GM19025 (cell line): ENCODE measurements around the gene XRCC4.

Experiments used
- ATAC-seq: cut with Tn5 transposase; IDR thresholded peaks from one replicate; pipeline ENCODE4 v1.9.1; 2021; ENCODE audit warnings: mild to moderate bottlenecking, low read depth, moderate library complexity; ENCODE audit not compliant: unreplicated experiment

Gene XRCC4

DNA sequence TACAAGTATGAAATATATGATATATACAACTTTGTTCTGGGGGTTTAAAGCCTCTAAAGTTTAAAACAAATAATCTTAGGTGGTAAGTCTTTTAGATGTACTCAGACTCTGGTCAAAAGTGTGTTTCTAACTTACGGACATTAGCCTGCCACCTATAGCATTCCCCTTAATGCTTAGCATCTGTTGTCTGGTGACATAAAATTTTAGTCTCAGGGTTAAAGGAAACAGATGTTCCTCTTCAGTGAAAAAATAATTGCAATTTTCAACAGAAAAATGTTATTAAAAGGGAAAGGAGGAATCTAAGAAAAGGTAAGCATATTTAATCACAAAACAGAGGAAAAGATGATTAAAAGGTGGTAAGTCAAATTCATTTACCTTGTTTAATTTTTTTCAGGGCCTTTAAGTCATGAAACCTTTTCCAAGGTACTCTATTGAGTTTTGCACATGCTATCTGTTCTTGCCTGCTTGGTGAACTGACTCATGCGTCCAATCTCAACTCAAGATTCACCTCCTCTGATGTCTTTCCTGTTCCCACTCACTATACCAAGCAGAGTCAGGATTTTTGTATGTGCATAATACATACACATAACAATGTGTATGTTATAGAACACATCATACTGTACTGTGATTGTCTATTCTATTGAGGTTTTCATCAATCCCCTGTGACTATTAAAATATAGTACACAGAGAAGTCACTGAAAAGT, 8.1 kb upstream of the XRCC4 start:
- ATAC-seq, result no peak

DNA sequence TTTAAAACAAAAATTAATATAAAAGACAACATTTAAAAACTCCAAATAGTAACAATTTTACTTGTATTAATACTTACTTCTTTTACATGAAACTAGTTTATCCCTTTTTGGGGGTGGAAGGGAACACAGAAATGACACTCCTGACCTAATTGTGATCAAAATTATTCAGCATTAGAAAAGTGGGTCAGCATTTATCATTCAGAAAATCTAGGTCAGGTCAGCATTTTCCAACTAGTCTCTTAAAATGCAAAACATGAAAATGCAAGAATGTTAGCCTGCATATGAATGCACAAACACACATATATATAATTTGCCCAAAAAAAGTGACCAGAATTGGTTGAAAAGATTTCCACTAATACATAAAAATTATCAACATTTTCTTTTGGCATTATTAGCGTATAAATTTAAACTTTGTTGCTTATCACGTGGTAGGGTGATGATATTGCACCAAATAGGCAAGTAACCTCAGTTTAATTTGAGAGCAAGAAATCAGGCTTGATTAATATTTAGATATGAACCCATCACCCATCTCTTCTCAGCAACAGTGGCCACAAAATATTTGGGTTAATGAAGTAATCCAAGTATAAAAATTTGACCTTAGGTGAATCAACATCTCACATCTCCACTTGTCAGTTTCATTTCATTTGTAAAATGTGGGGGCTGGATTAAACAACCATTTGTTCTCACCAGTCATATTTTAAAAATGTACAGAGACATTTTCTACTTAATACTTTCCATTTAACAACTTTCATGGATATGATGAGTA, 5.9 kb upstream of the XRCC4 start:
- no peak for ATAC-seq

DNA sequence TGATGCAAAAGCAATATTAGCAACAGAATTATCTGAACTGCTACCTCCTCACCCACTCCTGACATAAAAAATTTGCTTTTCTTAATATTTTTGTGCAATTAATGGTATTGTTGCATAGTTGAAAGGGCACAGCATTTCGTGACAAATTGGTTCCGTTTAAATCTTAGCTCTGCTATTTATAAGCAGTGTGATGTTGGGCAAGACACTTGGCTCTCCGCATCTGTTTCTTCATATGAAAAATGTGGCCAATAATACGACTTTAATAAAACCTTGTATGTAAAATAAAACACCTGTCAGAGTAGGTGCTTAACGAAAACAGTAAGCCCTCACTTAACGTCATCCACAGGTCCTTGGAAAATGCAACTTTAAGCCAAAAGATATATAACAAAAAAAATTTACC, 4.4 kb upstream of the XRCC4 start:
- no peak for ATAC-seq

DNA sequence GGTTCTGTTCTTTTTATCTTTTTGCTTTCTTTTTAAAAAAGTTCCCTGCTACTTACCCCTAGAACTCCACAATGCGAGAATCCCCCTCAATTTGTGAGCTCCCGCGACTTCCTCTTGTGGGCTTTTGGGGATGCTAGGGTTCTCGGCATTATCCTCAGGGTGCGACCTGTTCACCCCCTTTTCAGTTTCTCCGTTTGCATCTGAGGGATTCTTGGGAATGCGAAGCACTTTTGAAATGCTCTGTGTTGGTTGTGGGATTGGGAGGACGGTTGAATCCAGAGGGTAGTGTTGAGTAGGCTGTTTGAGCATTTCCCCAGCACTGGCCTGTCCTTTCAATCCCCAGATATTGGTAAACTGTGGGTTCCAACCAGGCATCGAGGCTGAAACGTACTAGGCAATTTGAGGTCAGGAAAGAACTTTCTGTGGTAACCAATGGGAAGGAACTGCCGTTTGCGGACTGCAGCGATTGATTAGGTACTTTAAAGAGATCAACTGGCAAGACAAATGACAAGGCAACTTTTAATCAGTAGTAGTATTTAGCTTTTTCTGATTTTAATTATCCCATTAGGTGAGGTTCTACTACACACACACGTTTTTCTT, 415 bp downstream of the XRCC4 start:
- no peak for ATAC-seq

DNA sequence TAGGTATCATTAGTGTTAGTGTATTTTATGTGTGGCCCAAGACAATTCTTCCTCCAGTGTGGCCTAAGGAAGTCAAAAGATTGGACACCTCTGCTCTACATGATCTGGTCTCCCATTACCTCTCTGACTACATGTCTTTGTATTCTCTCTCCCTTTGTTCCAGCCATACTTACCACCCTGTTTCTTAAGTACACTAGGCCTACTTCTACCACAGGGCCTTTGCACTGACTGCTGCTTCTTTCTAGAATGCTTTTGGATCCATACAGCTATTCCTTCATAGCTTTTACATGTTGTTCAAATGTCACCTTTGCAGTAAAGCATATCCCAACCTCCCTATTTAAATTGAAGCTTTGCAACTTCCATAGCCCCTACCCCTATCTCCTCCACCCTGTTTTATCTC, 5.4 kb downstream of the XRCC4 start:
- no peak for ATAC-seq

DNA sequence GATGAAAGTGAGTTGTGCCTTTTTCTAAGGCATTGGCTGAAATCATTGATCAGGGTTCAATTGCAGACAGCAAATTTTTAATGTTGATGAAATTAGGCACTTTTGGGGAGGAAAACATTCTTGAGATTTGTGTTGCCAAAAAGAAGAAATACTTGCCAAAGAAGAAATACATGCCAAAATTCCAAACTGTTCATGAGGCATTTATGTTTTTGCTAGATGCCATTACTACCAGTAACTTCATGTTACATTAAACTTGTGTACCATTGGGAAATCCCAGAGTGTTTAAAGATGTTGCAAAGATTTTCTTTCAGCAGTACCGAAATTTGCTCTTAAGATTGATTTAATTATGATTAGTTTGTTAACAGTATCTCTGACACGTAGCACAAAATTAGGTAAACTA, 7.0 kb downstream of the XRCC4 start:
- ATAC-seq, result no peak

DNA sequence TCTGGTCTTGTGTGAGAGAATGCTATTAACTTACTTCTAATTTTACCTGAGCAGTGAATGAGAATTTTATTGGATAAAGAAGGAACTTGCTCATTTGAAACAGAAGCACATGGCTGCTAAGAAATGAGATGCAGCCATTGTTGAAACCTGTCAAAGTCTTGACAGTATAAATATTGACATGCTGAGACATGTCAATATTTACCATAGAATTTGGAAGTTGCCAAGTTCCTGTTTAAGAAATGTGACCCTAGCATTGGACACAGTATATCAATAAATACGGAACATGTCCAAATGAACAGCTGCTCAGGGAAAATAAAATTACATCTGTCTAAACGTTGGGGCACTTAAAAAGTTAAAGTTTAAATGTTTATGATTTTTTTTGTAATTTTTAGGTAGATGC, 7.8 kb downstream of the XRCC4 start:
- ATAC-seq, result no peak

DNA sequence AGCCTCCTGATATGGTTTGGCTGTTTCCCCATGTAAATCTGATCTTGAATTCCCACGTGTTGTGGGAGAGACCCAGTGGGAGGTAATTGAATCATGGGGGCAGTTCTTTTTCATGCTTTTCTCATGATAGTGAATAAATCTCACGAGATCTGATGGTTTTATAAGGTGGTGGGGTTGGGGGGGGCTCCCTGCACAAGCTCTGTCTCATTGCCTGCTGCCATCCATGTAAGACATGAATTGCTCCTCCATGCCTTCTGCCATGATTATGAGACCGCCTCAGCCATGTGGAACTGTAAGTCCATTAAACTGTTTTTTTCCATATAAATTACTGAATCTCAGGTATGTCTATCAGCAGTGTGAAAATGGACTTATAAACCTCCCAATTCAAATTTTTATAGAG, 12.8 kb downstream of the XRCC4 start:
- no peak for ATAC-seq

DNA sequence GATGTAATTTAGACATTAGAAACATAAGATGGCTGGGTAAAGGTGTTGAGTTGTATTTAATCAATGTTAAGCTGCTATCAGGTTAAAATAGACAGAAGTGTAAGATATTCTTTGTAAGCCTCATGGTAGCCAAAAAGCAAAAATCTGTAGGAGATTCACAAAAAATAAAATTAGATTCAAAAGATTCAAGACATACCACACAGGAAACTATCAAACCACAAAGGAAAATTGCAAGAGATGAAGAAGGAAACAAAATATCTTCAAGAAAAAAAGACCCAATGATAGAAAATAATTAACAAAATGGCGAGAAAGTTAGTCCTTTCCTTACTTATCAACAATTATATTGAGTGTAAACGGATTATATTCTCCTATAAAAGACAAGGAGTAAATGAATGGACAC, 15.3 kb downstream of the XRCC4 start:
- no peak for ATAC-seq

DNA sequence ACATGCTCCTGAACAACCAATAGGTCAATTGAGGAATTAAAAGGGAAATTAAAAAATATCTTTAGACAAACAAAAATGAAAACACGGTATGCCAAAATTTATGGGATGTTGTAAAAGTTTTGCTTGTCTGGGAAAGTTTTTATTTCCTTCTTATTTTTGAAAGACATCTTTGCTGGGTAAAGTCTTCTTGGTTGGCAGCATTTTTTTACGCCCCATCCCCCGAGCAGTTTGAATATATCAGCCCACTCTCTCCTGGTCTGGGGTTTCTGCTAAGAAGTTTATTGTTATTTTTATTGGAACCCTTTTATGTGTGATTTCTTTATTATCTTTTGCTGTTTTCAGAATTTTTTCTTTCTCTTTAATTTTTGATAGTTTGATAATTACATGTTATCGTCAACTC, 16.3 kb downstream of the XRCC4 start:
- ATAC-seq, result no peak

DNA sequence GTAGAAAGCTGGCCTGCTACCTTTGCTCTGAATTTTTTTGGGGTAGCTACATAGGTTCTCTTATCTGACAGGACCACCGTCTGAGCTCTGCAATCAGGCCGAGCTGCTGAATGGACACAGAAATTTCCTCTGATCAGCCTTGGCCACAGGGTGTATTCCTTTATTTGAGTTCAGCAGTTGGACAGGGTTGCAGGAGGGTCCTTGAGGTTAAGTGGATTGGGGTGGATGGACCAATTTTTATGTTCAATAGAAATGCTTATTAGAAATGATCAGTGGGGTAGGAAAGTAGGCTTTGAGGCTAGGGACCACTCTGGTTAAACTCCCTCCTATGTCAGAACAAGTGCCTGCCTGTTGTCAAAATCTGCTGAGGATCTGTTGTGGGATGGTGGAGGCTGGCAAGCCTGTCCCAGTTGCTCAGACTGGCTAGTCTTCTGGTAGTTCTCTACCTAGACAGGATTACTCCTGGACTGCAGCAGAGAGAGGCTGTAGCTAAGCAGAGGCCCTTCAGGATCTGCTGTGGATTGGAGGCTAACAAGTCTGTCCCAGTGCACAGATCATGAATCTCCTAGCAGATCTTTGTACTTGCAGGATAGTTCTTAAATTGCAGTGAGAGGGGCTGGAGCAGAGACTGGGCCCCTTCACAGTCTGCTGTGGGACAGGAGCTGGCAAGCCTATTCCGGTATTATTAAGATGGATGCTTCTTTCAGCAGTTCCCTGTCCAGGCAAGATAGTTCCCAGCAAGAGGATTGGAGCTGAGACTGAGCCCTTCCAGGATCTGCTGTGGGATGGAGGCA, 18.0 kb downstream of the XRCC4 start:
- ATAC-seq, result no peak

DNA sequence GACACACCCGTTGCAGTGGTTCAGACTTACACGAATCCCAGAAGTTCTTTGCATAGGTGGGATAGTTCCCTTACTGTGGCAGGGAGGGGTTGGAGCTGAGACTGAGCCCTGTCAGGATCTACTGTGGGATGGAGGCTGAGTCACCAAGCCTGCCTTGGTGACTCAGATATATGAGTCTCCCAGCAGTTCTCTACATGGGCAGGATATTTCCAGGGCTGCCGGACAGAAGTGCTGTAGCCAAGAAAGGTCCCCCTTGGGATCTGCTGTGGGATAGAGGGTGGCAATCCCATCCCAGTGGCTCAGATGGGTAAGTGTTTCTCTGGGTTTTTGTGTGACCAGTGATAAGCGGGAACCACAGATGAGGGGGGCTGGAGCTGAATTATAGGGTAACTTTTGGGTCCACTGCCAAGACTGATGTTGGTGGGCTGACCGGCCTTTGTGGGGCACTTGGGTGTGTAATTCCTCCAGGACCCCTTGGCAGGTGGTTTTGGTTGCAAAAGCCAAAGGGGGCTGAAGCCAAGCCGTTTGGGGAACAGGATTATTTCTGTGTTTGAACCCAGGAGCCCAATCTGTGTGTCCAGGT, 18.7 kb downstream of the XRCC4 start:
- no peak for ATAC-seq

DNA sequence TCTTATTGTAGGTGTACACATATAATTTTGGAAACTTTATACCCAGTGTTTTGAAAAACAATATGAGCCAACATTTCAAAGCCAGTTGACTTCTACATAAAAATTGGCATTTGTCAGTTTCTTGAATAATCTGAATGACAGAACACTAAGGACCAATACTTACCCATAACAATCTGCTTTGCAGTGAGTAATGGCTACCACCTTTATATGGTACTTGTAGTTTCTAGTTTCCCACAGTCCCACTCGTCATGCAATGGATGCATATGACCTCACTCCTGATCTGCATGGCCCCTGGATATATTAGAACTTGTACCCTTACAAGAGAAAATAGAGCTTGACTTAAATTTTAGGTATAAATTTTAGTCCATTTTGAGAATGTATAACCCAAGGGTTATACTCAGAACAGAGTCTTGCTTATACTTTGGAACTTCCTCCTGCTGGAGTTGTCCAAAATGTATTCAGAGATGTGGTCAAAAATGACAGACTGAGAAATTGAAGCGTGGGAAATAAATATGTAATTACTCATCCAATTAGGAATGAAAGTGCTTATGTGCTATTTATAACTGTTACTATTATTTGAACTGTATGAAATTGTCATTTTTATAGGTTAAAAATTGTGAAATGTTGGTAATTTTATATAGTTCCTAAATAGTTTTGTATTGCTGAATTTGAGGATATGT, 19.5 kb downstream of the XRCC4 start:
- no peak for ATAC-seq

DNA sequence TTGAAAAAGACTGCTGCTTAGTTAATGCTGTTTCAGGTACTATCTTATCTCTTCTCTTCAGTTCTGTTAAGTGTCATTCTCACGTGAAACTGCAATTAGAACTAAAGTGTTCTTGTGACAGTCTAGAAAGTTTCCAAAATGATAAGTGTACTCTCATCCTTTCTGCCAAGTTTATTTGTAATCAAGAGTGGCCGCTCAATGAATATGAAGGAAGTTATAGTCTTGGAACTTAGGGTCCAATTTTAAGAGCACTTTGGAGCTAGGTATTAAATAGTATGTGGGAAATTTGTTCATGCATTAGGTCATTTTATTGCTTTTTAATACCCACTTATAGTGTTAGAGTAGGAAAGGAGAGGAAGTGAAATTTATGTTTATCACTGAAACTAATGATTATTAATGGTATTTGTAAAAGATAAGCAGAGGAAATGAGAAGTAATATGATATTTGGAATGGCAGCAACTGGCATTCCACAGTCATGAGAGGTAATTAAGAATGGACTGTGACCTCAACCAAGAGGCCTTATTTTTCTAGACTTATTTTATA, 20.4 kb downstream of the XRCC4 start:
- ATAC-seq, result no peak

DNA sequence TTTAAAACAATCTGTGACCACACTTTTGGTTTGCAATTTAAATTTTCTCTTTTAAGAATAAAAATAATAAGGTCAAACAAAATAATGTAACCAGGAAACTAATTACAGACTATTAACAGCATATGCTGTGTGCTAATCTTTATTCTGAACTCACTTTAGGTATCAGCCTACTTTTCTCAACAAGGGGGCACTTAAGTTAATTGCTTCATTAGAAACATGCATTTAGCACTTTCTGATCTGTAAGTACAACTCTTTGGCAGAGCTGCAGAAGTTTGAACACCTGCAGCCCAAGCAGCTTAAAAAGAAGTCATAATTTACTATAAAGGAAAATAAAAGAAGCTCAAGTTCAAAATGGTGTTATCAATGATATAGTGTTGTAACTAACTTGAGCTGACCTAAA, 21.7 kb downstream of the XRCC4 start:
- ATAC-seq, result no peak

DNA sequence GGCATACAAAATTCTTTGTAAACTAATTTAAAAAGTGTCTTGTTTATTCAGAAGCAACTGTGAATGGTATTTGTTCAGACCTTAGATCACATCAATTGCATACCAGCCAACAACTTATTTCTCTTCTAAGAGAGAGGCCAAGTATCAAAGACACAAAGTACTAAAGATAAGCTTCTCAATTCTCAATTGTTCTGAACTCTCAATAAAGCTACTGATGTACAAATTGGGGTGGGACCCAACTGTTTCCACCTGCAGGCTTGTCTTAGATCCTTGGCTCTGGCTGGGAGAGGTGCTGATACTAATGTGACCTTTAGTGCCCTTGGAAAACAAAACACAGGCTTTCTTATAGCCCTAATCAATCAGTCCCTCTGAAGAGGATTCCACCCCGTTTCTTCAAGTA, 22.1 kb downstream of the XRCC4 start:
- ATAC-seq, result no peak

DNA sequence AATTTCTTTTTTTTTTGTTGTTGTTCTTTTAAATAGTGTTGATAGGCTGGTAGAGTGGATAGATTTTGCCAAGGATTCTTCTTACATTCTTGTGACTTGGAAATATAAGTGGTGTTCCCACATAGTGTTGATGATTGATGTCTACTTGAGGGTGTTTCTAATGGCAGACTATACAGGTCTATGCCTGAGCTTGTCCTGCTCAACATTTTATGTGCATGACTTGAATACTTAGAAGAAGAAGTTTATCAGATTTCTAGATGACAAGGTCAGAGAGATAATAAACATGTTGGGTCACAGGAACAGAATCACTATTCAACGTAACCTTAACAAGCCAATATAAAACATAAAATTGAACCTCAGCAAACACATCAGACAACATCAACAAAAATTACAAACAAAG, 24.2 kb downstream of the XRCC4 start:
- ATAC-seq, result no peak

DNA sequence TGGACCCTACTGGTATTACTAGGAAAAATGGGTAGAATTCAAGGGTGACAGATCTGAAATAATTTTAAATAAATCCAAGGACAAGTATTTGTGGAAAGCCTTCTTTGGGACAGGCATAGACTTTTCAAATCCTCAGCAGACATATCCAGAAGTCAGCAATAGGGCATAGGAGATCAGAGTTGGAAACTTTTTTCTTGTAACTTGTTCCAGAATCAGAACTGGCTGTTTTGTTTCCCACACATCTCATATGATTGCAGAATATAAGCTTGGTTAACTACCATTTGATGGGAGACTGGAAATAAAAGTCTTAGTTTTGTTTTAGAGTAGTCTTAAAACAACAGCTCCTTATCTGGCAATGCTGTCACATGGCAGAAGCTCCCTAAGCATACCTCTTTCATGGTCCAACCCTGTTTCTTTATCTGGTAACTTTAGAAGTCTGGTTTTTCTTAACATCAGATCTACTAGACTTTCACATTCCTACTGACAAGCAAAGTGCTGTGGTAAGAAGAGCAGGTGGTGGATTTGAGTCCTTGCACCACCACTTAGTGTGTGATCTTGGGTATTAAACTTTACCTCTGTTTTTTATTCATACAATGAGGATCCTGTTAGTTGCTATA, 25.1 kb downstream of the XRCC4 start:
- no peak for ATAC-seq

DNA sequence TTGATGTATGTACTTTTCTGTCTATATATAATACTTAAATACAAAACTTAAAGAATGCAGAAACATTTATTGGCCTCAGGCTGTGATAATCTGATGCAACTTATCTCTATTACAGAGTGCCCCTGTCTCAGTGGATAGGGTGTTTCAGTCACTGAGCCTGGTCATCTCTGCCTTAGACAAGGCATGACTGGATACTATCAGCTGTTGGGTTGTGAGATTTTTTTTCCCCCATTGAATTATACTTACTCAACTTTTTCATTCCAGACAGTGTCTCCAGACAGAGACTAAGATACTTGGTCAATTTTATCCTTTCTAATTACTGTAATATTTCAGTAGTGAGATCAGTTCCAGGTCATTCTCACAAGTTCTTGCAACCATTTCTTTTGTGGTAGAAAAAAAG, 26.7 kb downstream of the XRCC4 start:
- ATAC-seq, result no peak
